A673 (cell line): ENCODE data around the gene P2RY12. TPM values are rescaled to one million over a fixed set of nuclear protein-coding genes. Genes with fewer than 3 reads are reported as not detected.

Experiments
- BruUV-seq: library from RNA; stranded (reverse); fragments of 400-500 nt; replicated peaks from 2 replicates; lab custom pipeline; 2021; lab: Mats Ljungman, UMichigan
- CTCF ChIA-PET: fragments of 300-600 bp; sonication (Branson Sonifier 250); formaldehyde crosslinking; loops from one replicate; lab custom pipeline; 2022; ENCODE audit warnings: antibody characterized with exemption; lab: Charles Lee
- POLR2A ChIA-PET: fragments of 300-600 bp; sonication (Branson Sonifier 250); formaldehyde crosslinking; loops from one replicate; lab custom pipeline; 2022; ENCODE audit warnings: antibody characterized with exemption; ENCODE audit not compliant: low non-redundant PET; lab: Charles Lee
- DNase-seq: peaks from one replicate; pipeline ENCODE4 v3.0.0-alpha.2; 2015; ENCODE audit warnings: low spot score
- H3K27ac ChIP-seq: fragments of 200-600 bp; sonication (generic); 2 replicates; pipeline ENCODE4 v1.5.1; 2016; ENCODE audit warnings: mixed run types, low read depth, mild to moderate bottlenecking, mixed read lengths, antibody characterized with exemption, low read length; ENCODE audit not compliant: poor library complexity, severe bottlenecking
- H3K27me3 ChIP-seq: fragments of 200-600 bp; sonication (generic); replicated peaks from 2 replicates; pipeline ENCODE4 v1.6.1; 2017; ENCODE audit warnings: mixed run types, low read depth, mild to moderate bottlenecking, mixed read lengths, antibody characterized with exemption, low read length; ENCODE audit not compliant: insufficient read depth, poor library complexity
- H3K36me3 ChIP-seq: fragments of 200-600 bp; sonication (generic); 2 replicates; pipeline ENCODE4 v1.6.1; 2016; ENCODE audit warnings: mixed run types, mild to moderate bottlenecking, mixed read lengths, antibody characterized with exemption, low read length; ENCODE audit not compliant: insufficient read depth, poor library complexity, severe bottlenecking
- H3K4me1 ChIP-seq: fragments of 200-600 bp; sonication (generic); 2 replicates; pipeline ENCODE4 v1.6.1; 2017; ENCODE audit warnings: mixed run types, mild to moderate bottlenecking, mixed read lengths, antibody characterized with exemption, low read length; ENCODE audit not compliant: insufficient read depth, poor library complexity, severe bottlenecking
- H3K4me3 ChIP-seq: fragments of 200-600 bp; sonication (generic); 2 replicates; pipeline ENCODE4 v1.5.1; 2016; ENCODE audit warnings: low read depth, mixed run types, mild to moderate bottlenecking, mixed read lengths, low read length; ENCODE audit not compliant: poor library complexity, severe bottlenecking
- H3K9me3 ChIP-seq: fragments of 200-600 bp; sonication (generic); 2 replicates; pipeline ENCODE4 v1.6.1; 2016; ENCODE audit warnings: mixed run types, low read depth, mild to moderate bottlenecking, mixed read lengths, antibody characterized with exemption, low read length; ENCODE audit not compliant: poor library complexity, severe bottlenecking
- EZH2 ChIP-seq: fragments of 200-600 bp; sonication (generic); IDR thresholded peaks from 2 replicates; pipeline ENCODE4 v1.6.1; 2017; ENCODE audit warnings: borderline replicate concordance, low read depth, mild to moderate bottlenecking, mixed read lengths, antibody characterized with exemption, low read length; ENCODE audit not compliant: poor library complexity, severe bottlenecking
- intact Hi-C: fragments of 100-400 bp; cut with micrococcal nuclease; formaldehyde crosslinking; loops from one replicate; pipeline ENCODE4 v1.10.0; 2022; ENCODE audit not compliant: unreplicated experiment
- total RNA-seq: library from RNA; stranded (reverse); gene quantifications from 2 replicates; pipeline ENCODE4 v1.2.3, GENCODE V29; 2021
- TF ChIP-seq, protein P1 (sequence below): fragments of 300-800, 200-600 bp; sonication (generic); conservative IDR thresholded peaks from 2 replicates; pipeline ENCODE4 v1.5.1; 2017; ENCODE audit warnings: low read depth, mild to moderate bottlenecking, antibody characterized with exemption, low read length, moderate library complexity, mixed read lengths

The P2RY12 gene
- total RNA-seq, 1 experiment from 2014 or later: not detected

DNA sequence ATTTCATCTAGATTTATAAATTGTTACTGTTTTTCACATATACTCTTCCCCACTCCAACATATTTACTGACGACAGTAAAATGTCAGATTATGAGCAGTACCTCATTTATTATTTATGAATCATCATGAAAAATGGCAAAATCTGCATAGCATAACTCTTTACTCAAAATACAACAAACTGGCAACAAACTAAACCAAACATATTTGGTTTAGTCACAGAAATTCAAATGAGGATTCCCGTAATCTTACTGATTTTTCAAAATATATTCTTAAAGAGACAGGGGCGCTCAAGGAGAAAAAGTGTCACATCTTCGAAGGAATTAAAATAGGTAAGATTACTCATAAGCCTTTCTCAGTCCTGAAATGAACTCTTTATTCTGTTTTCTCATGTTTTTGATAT lies 64.9 kb downstream of the P2RY12 start:
- Histone ChIP-seq H3K27ac (no peak overlapping the region), H3K4me3 (no peak overlapping the region), H3K4me1 (peaks cover 13% of the 10 kb centered on the region), H3K36me3 (no peaks in the 10 kb centered on the region), H3K9me3 (no peaks in the 10 kb centered on the region), H3K27me3 (no peaks in the 10 kb centered on the region)
- intact Hi-C loops: no loop called here
- no peak for DNase-seq
- TF ChIP-seq, protein P1, sequence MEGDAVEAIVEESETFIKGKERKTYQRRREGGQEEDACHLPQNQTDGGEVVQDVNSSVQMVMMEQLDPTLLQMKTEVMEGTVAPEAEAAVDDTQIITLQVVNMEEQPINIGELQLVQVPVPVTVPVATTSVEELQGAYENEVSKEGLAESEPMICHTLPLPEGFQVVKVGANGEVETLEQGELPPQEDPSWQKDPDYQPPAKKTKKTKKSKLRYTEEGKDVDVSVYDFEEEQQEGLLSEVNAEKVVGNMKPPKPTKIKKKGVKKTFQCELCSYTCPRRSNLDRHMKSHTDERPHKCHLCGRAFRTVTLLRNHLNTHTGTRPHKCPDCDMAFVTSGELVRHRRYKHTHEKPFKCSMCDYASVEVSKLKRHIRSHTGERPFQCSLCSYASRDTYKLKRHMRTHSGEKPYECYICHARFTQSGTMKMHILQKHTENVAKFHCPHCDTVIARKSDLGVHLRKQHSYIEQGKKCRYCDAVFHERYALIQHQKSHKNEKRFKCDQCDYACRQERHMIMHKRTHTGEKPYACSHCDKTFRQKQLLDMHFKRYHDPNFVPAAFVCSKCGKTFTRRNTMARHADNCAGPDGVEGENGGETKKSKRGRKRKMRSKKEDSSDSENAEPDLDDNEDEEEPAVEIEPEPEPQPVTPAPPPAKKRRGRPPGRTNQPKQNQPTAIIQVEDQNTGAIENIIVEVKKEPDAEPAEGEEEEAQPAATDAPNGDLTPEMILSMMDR: no peak
- no peak for TF ChIP-seq EZH2
- no TSS peak for BruUV-seq
- ChIA-PET CTCF (no interaction called here), POLR2A (no interaction called here)

DNA sequence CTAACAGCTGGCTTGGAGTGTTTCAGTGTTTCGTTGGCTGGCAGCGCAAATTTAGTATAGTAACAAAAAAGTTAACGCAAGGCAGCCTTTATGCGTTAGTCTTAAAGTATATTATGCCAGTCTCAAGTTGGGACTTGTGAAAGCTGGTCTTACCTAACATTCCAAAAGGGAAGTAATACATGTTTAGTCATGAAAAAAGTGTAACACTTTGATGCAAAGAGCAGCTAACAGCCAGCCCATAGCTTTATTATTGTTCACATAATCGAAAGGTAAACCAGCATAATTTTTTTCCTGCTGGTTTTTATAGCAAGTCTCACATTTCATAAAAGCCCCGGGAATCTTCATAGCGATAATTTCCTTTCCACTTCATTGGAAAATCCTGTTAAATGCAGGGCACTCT lies 65.6 kb downstream of the P2RY12 start:
- no TSS peak for BruUV-seq
- H3K36me3 ChIP-seq: no peaks in the 10 kb centered on the region
- no peak for DNase-seq
- no peak for TF ChIP-seq EZH2
- TF ChIP-seq, protein P1: no peak
- intact Hi-C loops: no loop called here
- H3K27me3 ChIP-seq: no peaks in the 10 kb centered on the region
- CTCF ChIA-PET: no interaction called here
- H3K27ac ChIP-seq: no peak overlapping the region
- POLR2A ChIA-PET: no interaction called here
- H3K9me3 ChIP-seq: no peaks in the 10 kb centered on the region
- no peak overlapping the region for H3K4me3 ChIP-seq
- peaks cover 8% of the 10 kb centered on the region for H3K4me1 ChIP-seq

DNA sequence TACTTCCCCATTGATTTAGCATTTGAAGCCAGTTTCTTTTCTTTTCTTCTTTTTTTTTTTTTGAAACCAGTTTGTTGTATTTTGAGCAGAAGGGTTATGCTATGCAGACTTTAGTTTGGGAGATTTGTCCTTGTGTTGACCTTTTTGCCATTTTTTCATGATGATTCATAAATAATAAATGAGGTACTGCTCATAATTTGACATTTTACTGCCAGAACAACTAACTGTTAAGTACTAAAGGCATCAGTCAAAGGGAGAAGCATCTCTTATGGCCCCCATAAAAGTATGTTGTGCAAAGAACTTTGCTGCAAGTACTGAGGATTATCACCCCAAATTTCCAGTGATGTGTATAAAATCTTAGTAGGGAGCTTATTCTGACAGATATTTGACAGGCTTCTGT lies 66.2 kb downstream of the P2RY12 start:
- CTCF ChIA-PET: no interaction called here
- no peak for DNase-seq
- Histone ChIP-seq H3K9me3 (no peaks in the 10 kb centered on the region), H3K27me3 (no peaks in the 10 kb centered on the region), H3K27ac (no peak overlapping the region), H3K4me1 (peaks cover 5% of the 10 kb centered on the region), H3K36me3 (no peaks in the 10 kb centered on the region), H3K4me3 (no peak overlapping the region)
- BruUV-seq: no TSS peak
- intact Hi-C loops: no loop called here
- POLR2A ChIA-PET: no interaction called here
- TF ChIP-seq, protein P1: no peak
- no peak for TF ChIP-seq EZH2
